ENCODE data around the gene HMGB2.

HMGB2 gene

GRCh38 chr4:173334891-173335752 is 964 bp upstream of the HMGB2 start:
- DNase-seq, result peak in 27 of 56 donors; percentile 2 to 85 (median 49)

GRCh38 chr4:173333658-173334084 is 487 bp downstream of the HMGB2 start:
- peak in 36 of 56 donors; percentile 1 to 79 (median 62) for DNase-seq

GRCh38 chr4:173332963-173333657 is 1.0 kb downstream of the HMGB2 start:
- peak in 10 of 56 donors; percentile 12 to 49 (median 32) for DNase-seq

- no peak for DNase-seq
Observed at GRCh38 chr4:173332021-173332487, 2.1 kb downstream of the HMGB2 start.

GRCh38 chr4:173330590-173330989 is 3.6 kb downstream of the HMGB2 start:
- no peak for DNase-seq

- no peak for DNase-seq
Observed at GRCh38 chr4:173328236-173328901, 5.8 kb downstream of the HMGB2 start.

GRCh38 chr4:173325007-173325736 is 9.0 kb downstream of the HMGB2 start:
- DNase-seq, result no peak

GRCh38 chr4:173319696-173320095 is 14.5 kb downstream of the HMGB2 start:
- DNase-seq, result no peak

- peak in 1 of 56 donors; percentile 13 for DNase-seq
Observed at GRCh38 chr4:173318648-173319211, 15.4 kb downstream of the HMGB2 start.

- no peak for DNase-seq
Observed at GRCh38 chr4:173318240-173318639, 15.9 kb downstream of the HMGB2 start.

GRCh38 chr4:173317004-173317403 is 17.2 kb downstream of the HMGB2 start:
- no peak for DNase-seq

GRCh38 chr4:173316060-173316459 is 18.1 kb downstream of the HMGB2 start:
- no peak for DNase-seq

GRCh38 chr4:173314715-173315114 is 19.4 kb downstream of the HMGB2 start:
- no peak for DNase-seq

GRCh38 chr4:173311368-173311767 is 22.8 kb downstream of the HMGB2 start:
- no peak for DNase-seq

- DNase-seq, result no peak
Observed at GRCh38 chr4:173307778-173308177, 26.4 kb downstream of the HMGB2 start.

GRCh38 chr4:173301518-173302201 is 32.5 kb downstream of the HMGB2 start:
- peak in 4 of 56 donors; percentile 2 to 17 (median 6) for DNase-seq

GRCh38 chr4:173294444-173294843 is 39.7 kb downstream of the HMGB2 start:
- DNase-seq, result no peak

GRCh38 chr4:173293663-173294062 is 40.5 kb downstream of the HMGB2 start:
- DNase-seq, result no peak

- no peak for DNase-seq
Observed at GRCh38 chr4:173291899-173292298, 42.3 kb downstream of the HMGB2 start.

GRCh38 chr4:173289353-173289727 is 44.8 kb downstream of the HMGB2 start:
- DNase-seq, result no peak

All from nucleus accumbens (tissue), 56 donors.